Measurements from ENCODE around the gene KRT38.

GRCh38 chr17:41417576-41418015, 23.2 kb downstream of the KRT38 start:
- TF ChIP-seq CTCF (IDR thresholded peaks at IDR 0.05): peak in 1 of 4 experiments; percentile 32
- TF ChIP-seq POLR2AphosphoS5 (IDR thresholded peaks at IDR 0.05): no peak
- no peak for TF ChIP-seq POLR2A (IDR thresholded peaks at IDR 0.05)
